ENCODE results near the gene FAM13B. TPM values are rescaled to one million over a fixed set of nuclear protein-coding genes. Genes with fewer than 3 reads are reported as not detected.

The FAM13B gene
- total RNA-seq, 1 donor from 2014 or later: 32.0 TPM

GRCh38 chr5:137896560-137896959 is 136.3 kb downstream of the FAM13B start:
- H3K4me1 ChIP-seq (ENCODE audit: insufficient read depth, low read length): no peaks in the 10 kb centered on the region
- TF ChIP-seq CTCF (IDR thresholded peaks at IDR 0.05; ENCODE audit: insufficient read depth, low read depth, low read length) (no peak), EZH2 (IDR thresholded peaks at IDR 0.05; ENCODE audit: insufficient read depth, low read length) (no peak)
- no peak overlapping the region for H3K4me3 Mint-ChIP-seq (ENCODE audit: unreplicated experiment)
- no peaks in the 10 kb centered on the region for H3K36me3 Mint-ChIP-seq (ENCODE audit: low read depth, unreplicated experiment)
- H3K9ac ChIP-seq (ENCODE audit: low read length): no peak overlapping the region
- FAIRE-seq (no peak), DNase-seq (ENCODE audit: low read depth) (no peak)
- no peaks in the 10 kb centered on the region for H3K36me3 ChIP-seq (ENCODE audit: insufficient read depth, low read length)
- H4K20me1 ChIP-seq (ENCODE audit: insufficient read depth, low read length): no peaks in the 10 kb centered on the region
- H3K9me3 Mint-ChIP-seq (ENCODE audit: unreplicated experiment): no peaks in the 10 kb centered on the region
- H3K27me3 Mint-ChIP-seq (ENCODE audit: low read depth, unreplicated experiment): no peaks in the 10 kb centered on the region
- no peaks in the 10 kb centered on the region for H3K9me3 ChIP-seq (ENCODE audit: insufficient read depth, low read depth, low read length)
- H2AFZ ChIP-seq (ENCODE audit: low read depth, low read length): no peak overlapping the region
- H3K4me3 ChIP-seq (ENCODE audit: insufficient read depth, low read depth, low read length): no peak overlapping the region
- H3K27ac Mint-ChIP-seq (ENCODE audit: unreplicated experiment): no peak overlapping the region
- H3K27me3 ChIP-seq (ENCODE audit: insufficient read depth, low read length): no peaks in the 10 kb centered on the region
- H3K79me2 ChIP-seq (ENCODE audit: insufficient read depth, low read length): no peaks in the 10 kb centered on the region
- H3K27ac ChIP-seq (ENCODE audit: low read depth, low read length): no peak overlapping the region
- H3K4me2 ChIP-seq (ENCODE audit: low read length): no peak overlapping the region
- no peaks in the 10 kb centered on the region for H3K4me1 Mint-ChIP-seq (ENCODE audit: low read depth, unreplicated experiment)

GRCh38 chr5:137894586-137894985 is 138.3 kb downstream of the FAM13B start:
- Histone ChIP-seq H3K9me3 (ENCODE audit: insufficient read depth, low read depth, low read length) (no peaks in the 10 kb centered on the region), H3K4me3 (ENCODE audit: insufficient read depth, low read depth, low read length) (no peak overlapping the region), H3K27me3 (ENCODE audit: insufficient read depth, low read length) (no peaks in the 10 kb centered on the region), H3K4me1 (ENCODE audit: insufficient read depth, low read length) (peaks cover under 1% of the 10 kb centered on the region), H3K36me3 (ENCODE audit: insufficient read depth, low read length) (no peaks in the 10 kb centered on the region), H3K9ac (ENCODE audit: low read length) (no peak overlapping the region), H2AFZ (ENCODE audit: low read depth, low read length) (no peak overlapping the region), H4K20me1 (ENCODE audit: insufficient read depth, low read length) (no peaks in the 10 kb centered on the region), H3K4me2 (ENCODE audit: low read length) (no peak overlapping the region), H3K79me2 (ENCODE audit: insufficient read depth, low read length) (no peaks in the 10 kb centered on the region), H3K27ac (ENCODE audit: low read depth, low read length) (no peak overlapping the region)
- no peak for DNase-seq (ENCODE audit: low read depth)
- H3K27ac Mint-ChIP-seq (ENCODE audit: unreplicated experiment): no peak overlapping the region
- H3K9me3 Mint-ChIP-seq (ENCODE audit: unreplicated experiment): no peaks in the 10 kb centered on the region
- H3K27me3 Mint-ChIP-seq (ENCODE audit: low read depth, unreplicated experiment): peaks cover 2% of the 10 kb centered on the region
- no peaks in the 10 kb centered on the region for H3K4me1 Mint-ChIP-seq (ENCODE audit: low read depth, unreplicated experiment)
- no peaks in the 10 kb centered on the region for H3K36me3 Mint-ChIP-seq (ENCODE audit: low read depth, unreplicated experiment)
- no peak overlapping the region for H3K4me3 Mint-ChIP-seq (ENCODE audit: unreplicated experiment)
- no peak for FAIRE-seq
- TF ChIP-seq CTCF (IDR thresholded peaks at IDR 0.05; ENCODE audit: insufficient read depth, low read depth, low read length) (no peak), EZH2 (IDR thresholded peaks at IDR 0.05; ENCODE audit: insufficient read depth, low read length) (no peak)

DNA sequence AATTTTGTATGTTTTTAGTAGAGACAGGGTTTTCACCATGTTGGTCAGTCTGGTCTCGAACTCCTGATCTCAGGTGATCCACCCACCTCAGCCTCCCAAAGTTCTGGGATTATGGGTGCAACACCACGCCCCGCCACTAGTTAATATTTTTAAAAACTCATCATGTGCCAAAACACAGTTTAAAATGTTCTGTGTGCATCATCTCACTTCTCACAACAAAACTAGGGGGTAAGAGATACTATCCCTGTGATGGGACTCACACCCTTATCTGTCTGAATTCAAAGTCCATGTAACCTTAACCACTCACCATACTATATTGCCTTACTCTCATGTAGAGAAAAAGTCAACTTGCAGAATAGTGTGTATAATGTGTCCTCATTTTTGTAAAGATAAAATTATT is 141.0 kb downstream of the FAM13B start:
- Mint-ChIP-seq H3K36me3 (ENCODE audit: low read depth, unreplicated experiment) (no peaks in the 10 kb centered on the region), H3K4me3 (ENCODE audit: unreplicated experiment) (no peak overlapping the region), H3K27ac (ENCODE audit: unreplicated experiment) (no peak overlapping the region), H3K27me3 (ENCODE audit: low read depth, unreplicated experiment) (peaks cover 3% of the 10 kb centered on the region), H3K9me3 (ENCODE audit: unreplicated experiment) (no peaks in the 10 kb centered on the region), H3K4me1 (ENCODE audit: low read depth, unreplicated experiment) (no peaks in the 10 kb centered on the region)
- Histone ChIP-seq H4K20me1 (ENCODE audit: insufficient read depth, low read length) (no peaks in the 10 kb centered on the region), H3K4me1 (ENCODE audit: insufficient read depth, low read length) (peaks cover 9% of the 10 kb centered on the region), H3K79me2 (ENCODE audit: insufficient read depth, low read length) (no peaks in the 10 kb centered on the region), H3K4me3 (ENCODE audit: insufficient read depth, low read depth, low read length) (no peak overlapping the region), H3K27ac (ENCODE audit: low read depth, low read length) (no peak overlapping the region), H3K36me3 (ENCODE audit: insufficient read depth, low read length) (no peaks in the 10 kb centered on the region), H3K27me3 (ENCODE audit: insufficient read depth, low read length) (no peaks in the 10 kb centered on the region), H3K9ac (ENCODE audit: low read length) (no peak overlapping the region), H3K9me3 (ENCODE audit: insufficient read depth, low read depth, low read length) (no peaks in the 10 kb centered on the region), H2AFZ (ENCODE audit: low read depth, low read length) (no peak overlapping the region), H3K4me2 (ENCODE audit: low read length) (no peak overlapping the region)
- no peak for TF ChIP-seq EZH2 (IDR thresholded peaks at IDR 0.05; ENCODE audit: insufficient read depth, low read length)
- no peak for TF ChIP-seq CTCF (IDR thresholded peaks at IDR 0.05; ENCODE audit: insufficient read depth, low read depth, low read length)
- no peak for FAIRE-seq
- DNase-seq (ENCODE audit: low read depth): no peak
